Erythroblast (primary cell): ENCODE data around the gene RAB15.

ENCODE experiments used
- DNase-seq, 2 experiments: peaks; one replicate each; lab custom pipeline; 2025; lab: John Stamatoyannopoulos, UW
- GATA1 ChIP-seq: IDR thresholded peaks from 2 replicates; pipeline ENCODE4 v1.6.1; 2011; ENCODE audit warnings: low read depth, mild to moderate bottlenecking, control low read depth, low read length, moderate library complexity
- POLR2A ChIP-seq: IDR thresholded peaks from 2 replicates; pipeline ENCODE4 v1.6.1; 2011; ENCODE audit warnings: mild to moderate bottlenecking, low read length

The RAB15 gene

GRCh38 chr14:64945431-64946178 lies 26.5 kb downstream of the RAB15 start:
- DNase-seq = no peak
- TF ChIP-seq GATA1 (no peak), POLR2A (no peak)

- TF ChIP-seq POLR2A (no peak), GATA1 (no peak)
Measured at GRCh38 chr14:64944861-64945260, 27.3 kb downstream of the RAB15 start.

GRCh38 chr14:64944041-64944440 lies 28.1 kb downstream of the RAB15 start:
- TF ChIP-seq POLR2A (no peak), GATA1 (no peak)
- no peak for DNase-seq

More at GRCh38 chr14:64944861-64945260, 27.3 kb downstream of the RAB15 start:
- DNase-seq = no peak

- no peak for DNase-seq
- TF ChIP-seq GATA1 = no peak
- TF ChIP-seq POLR2A = no peak
Measured at GRCh38 chr14:64943556-64943955, 28.6 kb downstream of the RAB15 start.

GRCh38 chr14:64942531-64943111 lies 29.5 kb downstream of the RAB15 start, which contains the start of gene GPX2:
Gene GPX2, minus strand, starts transcription at chr14:64942745. Its CDS starts 19 bp downstream, at chr14:64942726.
- TF ChIP-seq POLR2A = no peak
- TF ChIP-seq GATA1 = no peak
- DNase-seq = no peak

- TF ChIP-seq POLR2A (no peak), GATA1 (no peak)
- DNase-seq = no peak
Measured at GRCh38 chr14:64940336-64940910, 31.7 kb downstream of the RAB15 start.

GRCh38 chr14:64939817-64940190 lies 32.3 kb downstream of the RAB15 start:
- TF ChIP-seq POLR2A = no peak
- TF ChIP-seq GATA1 = no peak
- no peak for DNase-seq

- DNase-seq = no peak
- TF ChIP-seq GATA1 (no peak), POLR2A (no peak)
Measured at GRCh38 chr14:64938972-64939816, 32.9 kb downstream of the RAB15 start.

GRCh38 chr14:64937821-64938193 lies 34.3 kb downstream of the RAB15 start:
- DNase-seq = peak in 1 of 2 experiments; percentile 14
- no peak for TF ChIP-seq POLR2A
- TF ChIP-seq GATA1 = no peak

GRCh38 chr14:64937171-64937820 lies 34.8 kb downstream of the RAB15 start:
- no peak for DNase-seq

GRCh38 chr14:64935508-64935907 lies 36.6 kb downstream of the RAB15 start:
- no peak for DNase-seq

More at GRCh38 chr14:64937171-64937820, 34.8 kb downstream of the RAB15 start:
- no peak for TF ChIP-seq GATA1
- TF ChIP-seq POLR2A = no peak

GRCh38 chr14:64934338-64934929 lies 37.7 kb downstream of the RAB15 start:
- DNase-seq = no peak
- TF ChIP-seq POLR2A (no peak), GATA1 (no peak)

More at GRCh38 chr14:64935508-64935907, 36.6 kb downstream of the RAB15 start:
- no peak for TF ChIP-seq GATA1
- no peak for TF ChIP-seq POLR2A

- TF ChIP-seq POLR2A (no peak), GATA1 (no peak)
- no peak for DNase-seq
Measured at GRCh38 chr14:64932231-64932630, 39.9 kb downstream of the RAB15 start.
